ENCODE measurements around the gene CLK3. TPM values are rescaled to one million over a fixed set of nuclear protein-coding genes. Genes with fewer than 3 reads are reported as not detected.

The CLK3 gene
- total and polyA plus RNA-seq, 10 donors: 54.0 to 229 (median 105) TPM

GRCh38 chr15:74642734-74643664 lies 27.4 kb downstream of the CLK3 start:
- peaks cover 3 to 84% (median 30%) of the 10 kb centered on the region in 6 donors for H3K36me3 ChIP-seq
- no peak overlapping the region for H3K27ac ChIP-seq
- H3K9me3 ChIP-seq: no peaks in the 10 kb centered on the region
- DNase-seq: no peak
- no peak overlapping the region for H3K4me3 ChIP-seq
- TF ChIP-seq POLR2AphosphoS5 (IDR thresholded peaks at IDR 0.05): no peak
- no peak for TF ChIP-seq CTCF (IDR thresholded peaks at IDR 0.05 in 8 of 11, conservative IDR thresholded peaks at IDR 0.05 in 3 of 11)
- TF ChIP-seq POLR2A (IDR thresholded peaks at IDR 0.05): no peak
- WGBS, 5 donors: 77 to 87% (median 79%) methylated on average over 11 of the region's 11 CpGs
- peaks cover 0 to 22% (median 0%) of the 10 kb centered on the region in 6 donors for H3K4me1 ChIP-seq
- intact Hi-C loops (cut with DNase I; ENCODE audit: low total_unique reads): no loop called here
- no peaks in the 10 kb centered on the region for H3K27me3 ChIP-seq (replicated peaks in 1 of 7)

GRCh38 chr15:74643665-74644204 lies 28.1 kb downstream of the CLK3 start:
- WGBS, 5 donors: 94 to 100% (median 95%) methylated on average over 2 of the region's 2 CpGs
- Histone ChIP-seq H3K9me3 (no peaks in the 10 kb centered on the region), H3K4me3 (no peak overlapping the region), H3K4me1 (peaks cover 0 to 22% (median 0%) of the 10 kb centered on the region in 6 donors), H3K36me3 (peaks cover 3 to 83% (median 27%) of the 10 kb centered on the region in 6 donors), H3K27me3 (replicated peaks in 1 of 7) (no peaks in the 10 kb centered on the region), H3K27ac (no peak overlapping the region)
- intact Hi-C loops (cut with DNase I; ENCODE audit: low total_unique reads): no loop called here
- DNase-seq: no peak
- TF ChIP-seq POLR2AphosphoS5 (IDR thresholded peaks at IDR 0.05) (no peak), CTCF (IDR thresholded peaks at IDR 0.05 in 8 of 11, conservative IDR thresholded peaks at IDR 0.05 in 3 of 11) (no peak), POLR2A (IDR thresholded peaks at IDR 0.05) (no peak)

- Histone ChIP-seq H3K4me3 (no peak overlapping the region), H3K27me3 (replicated peaks in 1 of 7) (no peaks in the 10 kb centered on the region), H3K36me3 (peaks cover 0 to 69% (median 7%) of the 10 kb centered on the region in 6 donors), H3K27ac (no peak overlapping the region), H3K9me3 (no peaks in the 10 kb centered on the region), H3K4me1 (peaks cover 0 to 4% (median 0%) of the 10 kb centered on the region in 6 donors)
- no peak for DNase-seq
- no peak for TF ChIP-seq CTCF (IDR thresholded peaks at IDR 0.05 in 8 of 11, conservative IDR thresholded peaks at IDR 0.05 in 3 of 11)
- no peak for TF ChIP-seq POLR2AphosphoS5 (IDR thresholded peaks at IDR 0.05)
- no peak for TF ChIP-seq POLR2A (IDR thresholded peaks at IDR 0.05)
- intact Hi-C loops (cut with DNase I; ENCODE audit: low total_unique reads): no loop called here
Measured at GRCh38 chr15:74646480-74646879, 30.8 kb downstream of the CLK3 start.

Measured in spleen (tissue), 11 donors.